Body of pancreas (tissue), 4 donors: ENCODE data around the gene TTC7B. TPM values are rescaled to one million over a fixed set of nuclear protein-coding genes. Genes with fewer than 3 reads are reported as not detected.

Experiments
- ATAC-seq: fragments of 150-250 bp; one replicate; pipeline ENCODE4 v1.9.1; 2016
- DNase-seq, 4 donors: peaks; one replicate each; pipeline ENCODE4 v3.0.0-alpha.2; 2019
- H3K27ac ChIP-seq, 4 donors: fragments of 200-600 bp; sonication (generic); 1 replicate in 3 of 4; 2 replicates in 1 of 4; pipeline versions ENCODE4 v1.5.1 to v1.6.1; 2016 to 2019; ENCODE audit warnings: mild to moderate bottlenecking in 1 of 4, mixed read lengths in 1 of 4, moderate library complexity in 1 of 4
- H3K27me3 ChIP-seq, 2 donors: fragments of 200-600 bp; sonication (generic); one replicate each; pipeline ENCODE4 v1.6.0; 2016; ENCODE audit warnings: mild to moderate bottlenecking in 1 of 2
- H3K36me3 ChIP-seq, 2 donors: fragments of 200-600 bp; sonication (generic); replicated peaks in 1 of 2; 2 replicates each; pipeline ENCODE4 v1.5.1; 2016; ENCODE audit warnings: low read depth in 2 of 2; ENCODE audit not compliant: insufficient read depth in 1 of 2
- H3K4me1 ChIP-seq: fragments of 200-600 bp; sonication (generic); one replicate; pipeline ENCODE4 v1.6.0; 2016
- H3K4me3 ChIP-seq, 2 donors: fragments of 200-600 bp; sonication (generic); 1 replicate in 1 of 2; 2 replicates in 1 of 2; pipeline ENCODE4 v1.5.1; 2016 to 2019
- H3K9me3 ChIP-seq, 3 donors: fragments of 200-600 bp; sonication (generic); 1 replicate in 2 of 3; 2 replicates in 1 of 3; pipeline ENCODE4 v1.5.1; 2016
- CTCF ChIP-seq, 7 experiments: fragments of 450-650 bp in 4 of 7; fragments of 200-600 bp in 3 of 7; sonication (generic) in 3 of 7; IDR thresholded peaks; one replicate each; pipeline ENCODE4 v1.5.1; 2016 to 2019; ENCODE audit warnings: antibody characterized with exemption in 7 of 7
- POLR2A ChIP-seq, 3 donors: fragments of 450-650 bp; IDR thresholded peaks; one replicate each; pipeline ENCODE4 v1.6.1; 2016; ENCODE audit warnings: antibody characterized with exemption in 3 of 3, mild to moderate bottlenecking in 2 of 3
- WGBS, 2 donors: methylation state at CpG; one replicate each; pipeline ENCODE4 v1.1.5; 2017; 5-methylcytosine and 5-hydroxymethylcytosine counted together
- intact Hi-C: fragments of 100-400 bp; cut with DNase I; formaldehyde crosslinking; loops from one replicate; pipeline ENCODE4 v1.15.1; 2023
- total RNA-seq, 2 donors: library from RNA; depleted of rRNA; stranded (reverse); fragments of >200 nt; gene quantifications; one replicate each; pipeline ENCODE4 v1.1.0, GENCODE V29; 2016

The TTC7B gene
- total RNA-seq, 2 donors from 2014 or later, result 15.3 to 44.2 TPM

- intact Hi-C loops, result no loop called here
- 93 to 96% methylated on average over 5 of the region's 5 CpGs for WGBS, 2 donors
- no peak for TF ChIP-seq CTCF (IDR thresholded peaks at IDR 0.05)
- no peak for TF ChIP-seq POLR2A (IDR thresholded peaks at IDR 0.05)
- no peak for DNase-seq
- H3K27ac ChIP-seq, result no peak overlapping the region
- no peaks in the 10 kb centered on the region for H3K36me3 ChIP-seq
- H3K4me1 ChIP-seq, result no peaks in the 10 kb centered on the region
- H3K4me3 ChIP-seq, result no peak overlapping the region
- no peaks in the 10 kb centered on the region for H3K27me3 ChIP-seq
- H3K9me3 ChIP-seq, result no peaks in the 10 kb centered on the region
- ATAC-seq, result no peak
Measured at GRCh38 chr14:90687680-90688079, 128.6 kb downstream of the TTC7B start.

- Histone ChIP-seq H3K27me3 (no peaks in the 10 kb centered on the region), H3K4me1 (no peaks in the 10 kb centered on the region), H3K36me3 (no peaks in the 10 kb centered on the region), H3K4me3 (no peak overlapping the region), H3K27ac (no peak overlapping the region), H3K9me3 (no peaks in the 10 kb centered on the region)
- DNase-seq (no peak), ATAC-seq (no peak)
- TF ChIP-seq POLR2A (IDR thresholded peaks at IDR 0.05), result no peak
- TF ChIP-seq CTCF (IDR thresholded peaks at IDR 0.05), result no peak
- WGBS, 2 donors, result 94 to 96% methylated on average over 7 of the region's 7 CpGs
- intact Hi-C loops, result no loop called here
Measured at GRCh38 chr14:90682615-90683014, 133.6 kb downstream of the TTC7B start.

GRCh38 chr14:90681929-90682328 lies 134.3 kb downstream of the TTC7B start:
- DNase-seq (no peak), ATAC-seq (no peak)

GRCh38 chr14:90678846-90679362 lies 137.3 kb downstream of the TTC7B start:
- Histone ChIP-seq H3K4me3 (no peak overlapping the region), H3K27me3 (no peaks in the 10 kb centered on the region), H3K9me3 (no peaks in the 10 kb centered on the region), H3K27ac (no peak overlapping the region), H3K4me1 (no peaks in the 10 kb centered on the region), H3K36me3 (peaks cover 0 to 4% of the 10 kb centered on the region in 2 donors)
- no peak for DNase-seq
- intact Hi-C loops, result no loop called here
- ATAC-seq, result no peak
- no peak for TF ChIP-seq CTCF (IDR thresholded peaks at IDR 0.05)
- no peak for TF ChIP-seq POLR2A (IDR thresholded peaks at IDR 0.05)
- 91 to 92% methylated on average over 6 of the region's 6 CpGs for WGBS, 2 donors

More at GRCh38 chr14:90681929-90682328, 134.3 kb downstream of the TTC7B start:
- H3K4me1 ChIP-seq, result no peaks in the 10 kb centered on the region
- no peaks in the 10 kb centered on the region for H3K36me3 ChIP-seq
- no peak overlapping the region for H3K27ac ChIP-seq
- 84 to 89% methylated on average over 3 of the region's 3 CpGs for WGBS, 2 donors
- no peak for TF ChIP-seq CTCF (IDR thresholded peaks at IDR 0.05)
- no peak for TF ChIP-seq POLR2A (IDR thresholded peaks at IDR 0.05)
- intact Hi-C loops, result no loop called here
- no peak overlapping the region for H3K4me3 ChIP-seq
- no peaks in the 10 kb centered on the region for H3K9me3 ChIP-seq
- no peaks in the 10 kb centered on the region for H3K27me3 ChIP-seq

GRCh38 chr14:90678420-90678819 lies 137.8 kb downstream of the TTC7B start:
- no peak overlapping the region for H3K27ac ChIP-seq
- no peaks in the 10 kb centered on the region for H3K27me3 ChIP-seq
- TF ChIP-seq CTCF (IDR thresholded peaks at IDR 0.05) (no peak), POLR2A (IDR thresholded peaks at IDR 0.05) (no peak)
- no peak overlapping the region for H3K4me3 ChIP-seq
- H3K9me3 ChIP-seq, result no peaks in the 10 kb centered on the region
- 94 to 96% methylated on average over 1 of the region's 1 CpG for WGBS, 2 donors
- ATAC-seq (no peak), DNase-seq (no peak)
- H3K36me3 ChIP-seq, result peaks cover 0 to 4% of the 10 kb centered on the region in 2 donors
- intact Hi-C loops, result no loop called here
- H3K4me1 ChIP-seq, result no peaks in the 10 kb centered on the region
